Tibial nerve (tissue), 3 donors: ENCODE results near the gene CDH12.

Experiments
- CTCF ChIP-seq, 5 experiments: fragments of 200-600 bp in 3 of 5; fragments of 450-650 bp in 2 of 5; sonication (generic) in 3 of 5; IDR thresholded peaks; one replicate each; pipeline ENCODE4 v1.5.1; 2016 to 2019; ENCODE audit warnings: antibody characterized with exemption in 5 of 5, mild to moderate bottlenecking in 3 of 5, moderate library complexity in 2 of 5
- POLR2A ChIP-seq, 2 donors: fragments of 450-650 bp; IDR thresholded peaks; one replicate each; pipeline ENCODE4 v1.6.1; 2017; ENCODE audit warnings: antibody characterized with exemption in 2 of 2, mild to moderate bottlenecking in 2 of 2, moderate library complexity in 2 of 2

- TF ChIP-seq CTCF (IDR thresholded peaks at IDR 0.05) (no peak), POLR2A (IDR thresholded peaks at IDR 0.05) (no peak)
Observed at GRCh38 chr5:22258139-22258538, 595.0 kb downstream of the CDH12 start.
